ENCODE results near the gene DUSP6. TPM values are rescaled to one million over a fixed set of nuclear protein-coding genes. Genes with fewer than 3 reads are reported as not detected.

The DUSP6 gene
- total and polyA plus RNA-seq, 2 of the 13 experiments (the other 11 are each of a cell fraction or from before 2014, with no cell fraction given) = 40.9 to 161 TPM

DNA sequence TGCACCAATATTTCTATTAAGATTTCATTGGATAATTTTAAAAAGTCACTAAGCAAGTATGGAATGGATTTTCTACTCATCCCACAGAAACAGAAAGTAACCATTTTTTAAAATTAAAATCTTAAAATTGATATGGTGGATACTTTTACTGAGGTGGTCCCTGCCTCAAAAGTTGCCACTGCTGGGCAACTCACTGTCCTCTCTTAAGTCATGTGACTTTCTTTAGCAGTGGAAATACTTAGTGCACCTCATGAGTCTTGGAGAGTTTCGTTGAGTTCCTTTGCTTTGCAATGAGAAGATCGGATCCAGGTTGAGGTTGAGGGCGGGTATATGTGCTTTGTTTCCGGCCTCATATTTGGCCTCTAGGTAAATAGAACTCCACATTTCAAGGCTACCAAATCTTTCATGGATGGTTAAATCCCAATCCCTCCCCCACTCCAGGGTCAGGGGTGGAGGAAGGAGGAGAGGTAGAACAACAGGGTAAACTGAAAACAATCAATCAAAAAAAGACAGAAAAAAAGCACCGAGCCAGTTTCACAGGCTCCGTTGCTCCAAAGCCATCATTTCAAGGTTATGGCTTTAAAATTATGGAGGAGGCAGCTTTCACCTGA, 39.5 kb upstream of the DUSP6 start (continued):
- TF ChIP-seq, protein P1, sequence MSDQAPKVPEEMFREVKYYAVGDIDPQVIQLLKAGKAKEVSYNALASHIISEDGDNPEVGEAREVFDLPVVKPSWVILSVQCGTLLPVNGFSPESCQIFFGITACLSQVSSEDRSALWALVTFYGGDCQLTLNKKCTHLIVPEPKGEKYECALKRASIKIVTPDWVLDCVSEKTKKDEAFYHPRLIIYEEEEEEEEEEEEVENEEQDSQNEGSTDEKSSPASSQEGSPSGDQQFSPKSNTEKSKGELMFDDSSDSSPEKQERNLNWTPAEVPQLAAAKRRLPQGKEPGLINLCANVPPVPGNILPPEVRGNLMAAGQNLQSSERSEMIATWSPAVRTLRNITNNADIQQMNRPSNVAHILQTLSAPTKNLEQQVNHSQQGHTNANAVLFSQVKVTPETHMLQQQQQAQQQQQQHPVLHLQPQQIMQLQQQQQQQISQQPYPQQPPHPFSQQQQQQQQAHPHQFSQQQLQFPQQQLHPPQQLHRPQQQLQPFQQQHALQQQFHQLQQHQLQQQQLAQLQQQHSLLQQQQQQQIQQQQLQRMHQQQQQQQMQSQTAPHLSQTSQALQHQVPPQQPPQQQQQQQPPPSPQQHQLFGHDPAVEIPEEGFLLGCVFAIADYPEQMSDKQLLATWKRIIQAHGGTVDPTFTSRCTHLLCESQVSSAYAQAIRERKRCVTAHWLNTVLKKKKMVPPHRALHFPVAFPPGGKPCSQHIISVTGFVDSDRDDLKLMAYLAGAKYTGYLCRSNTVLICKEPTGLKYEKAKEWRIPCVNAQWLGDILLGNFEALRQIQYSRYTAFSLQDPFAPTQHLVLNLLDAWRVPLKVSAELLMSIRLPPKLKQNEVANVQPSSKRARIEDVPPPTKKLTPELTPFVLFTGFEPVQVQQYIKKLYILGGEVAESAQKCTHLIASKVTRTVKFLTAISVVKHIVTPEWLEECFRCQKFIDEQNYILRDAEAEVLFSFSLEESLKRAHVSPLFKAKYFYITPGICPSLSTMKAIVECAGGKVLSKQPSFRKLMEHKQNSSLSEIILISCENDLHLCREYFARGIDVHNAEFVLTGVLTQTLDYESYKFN (CRISPR knock-in tag; conservative IDR thresholded peaks at IDR 0.05) = peak; percentile 83
- TF ChIP-seq RARG (CRISPR knock-in tag; IDR thresholded peaks at IDR 0.05; ENCODE audit: low read depth) (no peak), ARID5B (CRISPR knock-in tag; IDR thresholded peaks at IDR 0.05) (peak; percentile 95), ZNF749 (CRISPR knock-in tag; IDR thresholded peaks at IDR 0.05; ENCODE audit: borderline replicate concordance) (no peak), ZNF746 (CRISPR knock-in tag; IDR thresholded peaks at IDR 0.05) (no peak), NR2C2 (CRISPR knock-in tag; IDR thresholded peaks at IDR 0.05; ENCODE audit: borderline replicate concordance) (no peak; the same call in 1 of the 2 replicates), RFXANK (CRISPR knock-in tag; IDR thresholded peaks at IDR 0.05) (no peak), ZFYVE20 (CRISPR knock-in tag; IDR thresholded peaks at IDR 0.05; ENCODE audit: borderline replicate concordance, low read depth) (no peak), ZNF382 (CRISPR knock-in tag; IDR thresholded peaks at IDR 0.05; ENCODE audit: borderline replicate concordance) (no peak), ZNF619 (CRISPR knock-in tag; IDR thresholded peaks at IDR 0.05) (no peak), HDAC2 (CRISPR knock-in tag; IDR thresholded peaks at IDR 0.05) (peak; percentile 84), SIX1 (CRISPR knock-in tag; IDR thresholded peaks at IDR 0.05; ENCODE audit: borderline replicate concordance) (peak; percentile 45; the same call in 1 of the 2 replicates), PHF8 (CRISPR knock-in tag; IDR thresholded peaks at IDR 0.05) (no peak), ZFP36L1 (CRISPR knock-in tag; IDR thresholded peaks at IDR 0.05) (no peak), ZNF713 (CRISPR knock-in tag; IDR thresholded peaks at IDR 0.05) (no peak), CEBPG (CRISPR knock-in tag; IDR thresholded peaks at IDR 0.05) (0 out of 2 replicates have a peak, but pooled peaks have one; percentile 2), ZNF629 (CRISPR knock-in tag; conservative IDR thresholded peaks at IDR 0.05) (no peak), RFXAP (CRISPR knock-in tag; IDR thresholded peaks at IDR 0.05; ENCODE audit: borderline replicate concordance) (no peak)
- TF ChIP-seq, protein P2, sequence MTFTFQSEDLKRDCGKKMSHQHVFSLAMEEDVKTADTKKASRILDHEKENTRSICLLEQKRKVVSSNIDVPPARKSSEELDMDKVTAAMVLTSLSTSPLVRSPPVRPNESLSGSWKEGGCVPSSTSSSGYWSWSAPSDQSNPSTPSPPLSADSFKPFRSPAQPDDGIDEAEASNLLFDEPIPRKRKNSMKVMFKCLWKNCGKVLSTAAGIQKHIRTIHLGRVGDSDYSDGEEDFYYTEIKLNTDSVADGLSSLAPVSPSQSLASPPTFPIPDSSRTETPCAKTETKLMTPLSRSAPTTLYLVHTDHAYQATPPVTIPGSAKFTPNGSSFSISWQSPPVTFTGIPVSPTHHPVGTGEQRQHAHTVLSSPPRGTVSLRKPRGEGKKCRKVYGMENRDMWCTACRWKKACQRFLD (CRISPR knock-in tag; IDR thresholded peaks at IDR 0.05; ENCODE audit: borderline replicate concordance) = no peak
